NCI-H510A (cell line): Measurements from ENCODE around the gene TMEM121.
"Not testable (repeated sequence)": the region's sequence is repeated elsewhere in the genome, so short reads cannot be mapped to it uniquely, and the experiment has no call there.

Experiments
- DNase-seq: peaks from one replicate; lab custom pipeline; 2025; lab: John Stamatoyannopoulos, UW

The TMEM121 gene

GRCh38 chr14:105570482-105570881, 44.1 kb downstream of the TMEM121 start:
- DNase-seq, result no peak

DNA sequence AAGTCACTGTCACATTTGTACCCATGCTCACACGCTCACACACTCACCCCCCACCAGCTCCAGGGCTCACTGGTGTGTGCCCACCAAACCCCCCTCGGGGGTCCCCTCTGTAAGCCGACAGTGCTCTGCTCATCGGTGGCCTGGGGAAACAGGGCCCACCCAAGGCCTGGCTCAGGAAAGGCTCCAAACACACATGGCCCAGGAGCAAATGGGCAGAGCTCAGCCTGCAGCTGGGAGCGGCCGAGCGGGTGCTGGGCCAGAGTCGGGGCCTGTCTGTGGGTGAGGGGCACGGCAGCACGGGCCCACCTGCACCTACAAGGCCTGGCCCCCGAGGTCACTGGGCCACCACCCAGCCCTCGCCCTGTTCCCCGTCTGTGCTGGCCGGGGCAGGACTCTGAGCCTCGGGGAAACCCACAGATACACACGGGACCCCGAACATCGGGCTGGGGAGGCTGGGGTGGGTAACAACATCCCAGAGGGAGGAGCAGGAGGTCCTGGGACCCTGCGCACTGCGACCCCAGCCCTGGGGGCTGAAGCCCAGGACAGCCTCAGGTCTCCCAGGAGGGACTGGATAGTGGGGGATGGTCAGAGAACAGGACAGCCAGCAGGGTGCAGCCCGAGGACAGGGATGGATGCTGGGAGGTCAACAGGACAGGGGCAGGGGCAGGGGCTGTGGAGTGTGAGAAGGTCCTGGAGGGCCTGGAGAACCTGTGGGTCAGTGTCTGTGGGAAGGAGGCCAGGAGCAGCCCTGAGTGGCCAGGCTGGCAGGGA, 45.0 kb downstream of the TMEM121 start:
- not testable (repeated sequence) for DNase-seq

DNA sequence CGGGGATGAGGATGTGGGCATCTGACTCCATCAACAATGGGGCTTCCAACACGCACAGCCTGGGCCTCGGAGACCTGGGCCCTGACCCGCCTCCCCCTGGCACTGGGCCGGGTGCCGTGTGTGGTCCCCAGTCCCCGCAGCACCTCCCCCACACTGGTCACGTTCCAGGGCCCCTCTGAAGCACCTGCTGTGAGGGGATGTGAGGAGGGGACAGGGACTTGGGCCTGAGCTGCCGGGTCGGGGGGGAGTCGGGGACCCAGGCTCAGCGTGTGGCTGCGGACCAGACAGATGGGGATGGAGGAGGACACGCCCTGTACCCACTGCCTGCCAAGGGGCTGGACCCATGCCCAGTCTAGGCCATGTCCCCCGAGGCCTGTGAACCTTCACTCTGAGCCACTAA, 45.7 kb downstream of the TMEM121 start:
- DNase-seq, result not testable (repeated sequence)

DNA sequence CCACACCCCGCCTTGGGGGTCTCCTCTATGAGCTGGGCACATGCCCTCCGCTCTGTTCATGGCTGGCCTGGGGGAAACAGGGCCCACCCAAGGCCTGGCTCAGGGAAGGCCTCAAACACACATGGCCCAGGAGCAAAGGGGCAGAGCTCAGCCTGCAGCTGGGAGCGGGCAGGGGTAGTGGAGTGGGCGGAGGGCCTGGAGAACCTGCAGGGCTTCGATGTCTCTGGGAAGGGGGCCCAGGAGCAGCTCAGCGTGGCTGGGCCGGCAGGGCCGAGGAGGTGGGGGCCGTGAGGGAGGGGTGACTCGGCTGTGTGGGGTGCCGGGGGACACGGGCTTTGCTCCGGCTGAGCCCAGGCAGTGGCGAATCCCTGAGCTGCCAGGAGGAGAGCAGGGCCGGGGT, 47.5 kb downstream of the TMEM121 start:
- not testable (repeated sequence) for DNase-seq

GRCh38 chr14:105574411-105574810, 48.0 kb downstream of the TMEM121 start:
- not testable (repeated sequence) for DNase-seq

DNA sequence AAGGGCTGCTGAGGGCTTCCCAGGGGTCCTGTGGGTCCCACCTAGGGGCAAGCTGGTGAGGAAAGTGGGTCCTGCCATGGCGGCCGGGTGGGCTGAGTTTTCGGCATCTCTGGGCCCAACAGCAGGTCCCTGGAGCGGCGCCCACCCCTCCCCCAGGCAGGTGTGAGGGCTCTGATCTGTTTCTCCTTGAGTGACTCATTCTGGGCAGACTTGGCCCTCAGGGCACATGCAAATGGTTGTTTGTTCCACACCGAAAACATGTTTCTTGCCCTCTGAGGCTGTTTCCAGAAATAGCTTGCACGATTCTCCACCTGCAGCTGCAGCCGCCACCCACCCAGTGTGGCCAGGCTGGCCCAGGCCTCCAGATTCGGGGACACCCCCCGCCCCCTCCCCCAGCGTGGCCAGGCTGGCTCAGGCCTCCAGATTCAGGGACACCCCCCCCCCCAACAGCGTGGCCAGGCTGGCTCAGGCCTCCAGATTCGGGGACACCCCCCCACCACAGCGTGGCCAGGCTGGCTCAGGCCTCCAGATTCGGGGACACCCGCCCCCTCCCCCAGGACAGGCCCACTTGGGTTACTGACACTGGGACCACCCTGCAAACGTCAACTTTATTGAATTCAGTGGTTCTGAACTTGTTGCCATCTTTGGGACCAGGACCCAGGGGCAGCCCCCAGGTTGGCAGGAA, 48.8 kb downstream of the TMEM121 start:
- DNase-seq, result not testable (repeated sequence)

DNA sequence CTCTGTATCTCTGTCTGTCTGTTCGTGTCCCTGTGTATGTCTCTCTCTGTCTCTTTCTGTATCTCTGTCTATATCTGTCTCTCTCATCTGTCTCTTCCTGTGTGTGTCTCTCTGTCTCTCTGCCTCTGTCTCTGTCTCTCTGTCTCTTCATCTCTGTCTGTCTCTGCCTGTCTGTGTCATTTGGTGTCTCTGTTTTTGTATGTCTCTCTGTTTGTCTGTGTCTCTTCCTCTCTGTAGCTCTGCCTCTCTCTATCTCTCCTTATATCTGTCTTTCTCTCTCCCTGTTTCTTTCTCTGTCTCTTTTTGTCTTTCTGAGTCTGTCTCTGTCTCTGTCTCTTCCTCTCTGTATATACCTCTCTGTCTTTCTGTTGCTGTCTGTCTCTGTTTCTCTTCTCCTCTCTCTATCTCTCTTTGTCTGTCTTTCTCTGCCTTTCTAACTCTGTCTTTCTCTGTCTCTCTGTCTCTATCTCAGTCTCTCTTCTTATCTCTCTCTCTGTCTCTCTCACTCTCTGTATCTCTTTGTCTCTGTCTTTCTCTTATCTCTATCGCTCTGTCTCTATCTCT, 50.2 kb downstream of the TMEM121 start:
- no peak for DNase-seq

DNA sequence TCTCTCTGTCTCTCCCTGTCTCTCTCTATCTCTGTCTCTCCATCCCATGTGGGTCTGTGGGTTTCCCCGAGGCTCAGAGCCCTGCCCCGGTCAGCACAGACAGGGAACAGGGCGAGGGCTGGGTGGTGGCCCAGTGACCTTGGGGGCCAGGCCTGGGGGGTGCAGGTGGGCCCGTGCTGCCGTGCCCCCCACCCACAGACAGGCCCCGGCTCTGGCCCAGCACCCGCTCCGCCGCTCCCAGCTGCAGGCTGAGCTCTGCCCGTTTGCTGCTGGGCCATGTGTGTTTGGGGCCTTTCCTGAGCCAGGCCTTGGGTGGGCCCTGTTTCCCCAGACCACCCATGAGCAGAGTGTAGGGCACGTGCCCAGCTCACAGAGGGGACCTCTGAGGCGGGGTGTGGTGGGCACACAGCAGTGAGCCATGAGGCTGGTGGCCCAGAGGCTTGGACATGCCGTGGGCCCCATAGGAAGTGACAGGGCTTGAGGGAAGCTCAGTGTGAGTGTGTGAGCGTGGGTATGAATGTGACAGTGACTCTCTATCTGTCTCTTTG, 51.0 kb downstream of the TMEM121 start:
- no peak for DNase-seq

DNA sequence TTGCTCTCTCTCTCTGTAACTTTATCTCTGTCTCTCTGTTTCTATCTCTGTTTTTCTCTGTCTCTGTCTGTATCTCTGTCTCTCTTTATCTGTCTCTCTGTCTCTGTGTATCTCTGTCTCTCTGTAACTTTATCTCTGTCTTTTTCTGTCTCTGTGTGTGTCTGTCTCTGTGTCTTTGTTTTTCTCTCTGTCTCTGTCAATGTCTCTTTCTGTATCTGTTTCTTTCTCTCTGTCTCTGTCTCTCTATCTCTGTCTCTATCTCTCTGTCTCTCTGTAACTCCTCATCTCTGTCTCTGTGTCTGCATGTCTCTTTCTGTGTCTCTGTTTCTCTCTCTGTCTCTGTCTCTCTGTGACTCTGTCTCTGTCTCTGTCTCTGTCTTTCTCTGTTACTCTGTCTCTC, 51.7 kb downstream of the TMEM121 start:
- no peak for DNase-seq

GRCh38 chr14:105579221-105579620, 52.8 kb downstream of the TMEM121 start:
- not testable (repeated sequence) for DNase-seq
